Measurements from ENCODE around the gene NUF2.
"Not testable (repeated sequence)": the region's sequence is repeated elsewhere in the genome, so short reads cannot be mapped to it uniquely, and the experiment has no call there.

Gene NUF2

DNA sequence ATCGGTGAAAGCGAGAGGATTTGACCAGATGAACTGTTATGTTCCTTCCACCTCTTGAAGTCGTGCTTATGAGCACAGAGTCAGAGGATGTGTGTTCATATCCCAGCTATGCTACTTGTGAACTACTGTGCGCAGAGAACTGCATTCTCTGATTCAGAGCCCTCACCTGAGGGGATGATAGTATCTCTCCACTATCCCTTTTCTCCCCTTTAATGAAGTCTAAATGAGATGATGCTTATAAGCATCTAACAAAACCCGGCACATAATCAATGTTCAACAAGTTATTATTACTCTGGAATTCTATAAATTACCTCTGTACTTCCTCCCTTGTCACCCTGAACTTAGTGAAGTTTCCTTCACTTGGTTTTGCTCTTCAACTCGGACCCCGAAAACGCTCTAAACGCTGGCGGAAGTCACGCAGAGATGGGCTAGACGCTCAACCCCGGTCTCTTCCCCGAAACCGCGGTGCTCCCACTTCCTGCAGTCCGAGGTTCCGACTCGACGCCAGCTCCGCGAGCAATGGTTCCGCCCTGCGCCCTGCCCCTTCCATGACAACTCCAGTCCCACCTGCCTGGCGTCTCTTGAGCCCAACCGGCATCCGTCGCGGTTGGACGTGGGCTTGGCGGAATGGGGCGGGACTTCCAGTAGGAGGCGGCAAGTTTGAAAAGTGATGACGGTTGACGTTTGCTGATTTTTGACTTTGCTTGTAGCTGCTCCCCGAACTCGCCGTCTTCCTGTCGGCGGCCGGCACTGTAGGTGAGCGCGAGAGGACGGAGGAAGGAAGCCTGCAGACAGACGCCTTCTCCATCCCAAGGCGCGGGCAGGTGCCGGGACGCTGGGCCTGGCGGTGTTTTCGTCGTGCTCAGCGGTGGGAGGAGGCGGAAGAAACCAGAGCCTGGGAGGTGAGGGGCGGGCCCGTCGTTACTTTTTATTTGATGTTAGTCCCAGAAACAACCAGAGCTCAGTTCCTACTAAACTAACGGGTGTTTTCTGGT, at the start of gene NUF2:
Gene NUF2 (plus strand): TSS at position 644 of the 995 bp plus-strand sequence. CDS start 4,098 bp downstream, outside the sequence.
- peak; percentile 92 to 94 for DNase-seq (ENCODE audit: low read depth in 2 of 2)

DNA sequence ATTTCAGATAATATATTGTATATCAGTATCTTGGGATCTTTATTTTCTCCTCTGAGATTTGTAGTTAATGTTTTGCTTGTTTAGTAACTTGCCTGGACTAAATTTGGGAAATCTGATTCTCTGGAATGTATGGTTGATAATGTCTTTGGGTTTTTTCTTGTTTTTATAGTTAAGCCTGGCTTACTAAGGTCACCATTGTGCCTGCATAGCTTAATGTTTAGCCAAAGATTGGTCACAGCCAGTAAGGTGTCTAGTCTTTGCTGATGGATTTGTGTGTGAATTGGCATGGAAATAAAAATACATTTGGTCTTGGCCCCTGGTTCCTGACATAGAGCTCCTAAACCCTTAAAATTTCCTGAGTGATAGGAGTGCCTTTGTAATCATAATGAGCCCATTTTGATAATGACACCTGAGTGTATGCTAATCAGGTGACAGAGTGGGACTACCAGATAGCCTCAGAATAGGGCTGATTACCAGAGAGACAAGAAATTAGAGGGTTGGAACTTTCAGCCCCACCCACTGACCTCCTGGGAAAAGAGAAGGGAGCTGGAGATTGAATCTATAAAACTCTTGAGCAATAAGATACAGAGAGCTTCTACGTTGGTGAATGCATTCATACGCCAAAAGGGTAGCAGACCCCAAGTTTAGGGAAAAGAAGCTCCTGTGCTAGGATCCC, 47.9 kb upstream of the NUF2 start:
- DNase-seq (ENCODE audit: low read depth in 2 of 2), result no peak

DNA sequence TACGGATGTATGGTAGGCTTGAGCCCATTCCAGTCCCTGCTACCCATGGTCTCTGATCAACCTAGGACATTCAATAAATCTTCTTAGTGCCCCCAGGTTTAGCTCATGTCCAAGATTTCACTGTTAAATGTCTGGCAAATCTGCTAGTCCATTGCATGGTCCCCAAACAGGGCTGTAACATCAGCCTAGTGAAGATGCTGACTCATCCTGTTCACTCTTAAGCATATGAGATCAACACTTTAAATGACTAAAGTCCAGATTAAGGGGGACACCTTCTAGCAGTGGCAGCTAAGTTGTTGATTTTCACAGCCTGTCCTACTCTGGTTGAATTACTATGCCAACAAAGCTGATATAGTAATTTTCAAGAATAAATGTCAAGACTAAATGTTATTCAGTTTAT, 46.5 kb upstream of the NUF2 start:
- no peak for DNase-seq (ENCODE audit: low read depth in 2 of 2)

DNA sequence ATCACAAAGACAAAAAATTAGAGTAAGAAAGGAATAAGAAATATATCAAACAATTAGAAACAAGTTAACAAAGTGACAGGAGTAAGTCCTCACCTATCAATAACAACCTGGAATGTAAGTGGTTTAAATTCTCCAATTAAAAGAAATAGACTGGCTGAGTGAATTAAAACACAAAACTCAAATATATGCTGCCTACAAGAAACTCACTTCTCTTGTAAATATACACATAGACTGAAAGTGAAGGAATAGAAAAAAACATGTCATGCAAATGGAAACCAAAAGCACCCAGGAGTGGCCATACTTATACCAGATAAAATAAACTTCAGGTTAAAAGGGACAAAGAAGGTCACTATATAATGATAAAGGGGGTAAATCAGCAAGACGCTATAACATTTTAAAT, 43.2 kb upstream of the NUF2 start:
- no peak for DNase-seq (ENCODE audit: low read depth in 2 of 2)

DNA sequence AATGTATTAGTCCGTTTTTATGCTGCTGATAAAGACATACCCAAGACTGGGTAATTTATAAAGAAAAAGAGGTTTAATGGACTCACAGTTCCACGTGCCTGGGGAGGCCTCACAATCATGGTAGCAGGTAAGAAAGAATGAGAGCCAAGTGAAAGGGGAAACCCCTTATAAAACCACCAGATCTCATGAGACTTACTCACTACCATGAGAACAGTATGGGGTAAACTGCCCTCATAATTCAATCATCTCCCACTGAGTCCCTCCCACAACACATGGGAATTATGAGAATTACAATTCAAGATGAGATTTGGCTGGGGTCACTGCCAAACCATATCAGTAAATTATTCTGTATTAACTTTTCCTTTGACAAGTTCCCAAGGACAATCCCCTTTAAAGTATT, 36.9 kb upstream of the NUF2 start:
- DNase-seq (ENCODE audit: low read depth in 2 of 2), result not testable (repeated sequence)

DNA sequence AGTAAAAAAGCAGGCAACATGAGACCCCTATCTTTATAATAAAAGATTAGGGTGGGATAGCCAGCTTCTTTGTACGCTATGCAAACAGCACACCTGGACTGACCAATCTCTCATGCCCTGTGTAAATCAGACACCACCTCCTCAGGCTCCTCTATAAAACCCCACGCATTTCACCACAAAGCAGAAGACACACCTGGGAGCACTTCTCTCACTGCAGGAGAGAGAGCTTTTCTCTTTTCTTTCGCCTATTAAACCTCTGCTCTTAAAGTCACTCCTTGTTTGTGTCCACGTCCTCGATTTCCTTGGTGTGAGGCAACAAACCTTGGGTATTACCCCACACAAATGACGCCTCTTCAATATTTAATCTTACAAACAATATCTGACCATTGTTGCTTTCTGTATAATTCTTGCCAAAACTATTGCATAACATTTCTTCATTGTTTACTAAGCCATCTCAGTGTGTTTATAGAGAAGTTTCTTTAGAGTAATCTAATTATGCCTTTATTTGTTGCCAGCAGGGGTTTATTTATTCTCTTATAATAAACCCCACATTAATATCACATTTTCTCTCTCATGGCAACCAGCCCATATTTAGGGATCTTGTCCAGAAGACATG, 31.6 kb upstream of the NUF2 start:
- DNase-seq (ENCODE audit: low read depth in 2 of 2), result no peak

DNA sequence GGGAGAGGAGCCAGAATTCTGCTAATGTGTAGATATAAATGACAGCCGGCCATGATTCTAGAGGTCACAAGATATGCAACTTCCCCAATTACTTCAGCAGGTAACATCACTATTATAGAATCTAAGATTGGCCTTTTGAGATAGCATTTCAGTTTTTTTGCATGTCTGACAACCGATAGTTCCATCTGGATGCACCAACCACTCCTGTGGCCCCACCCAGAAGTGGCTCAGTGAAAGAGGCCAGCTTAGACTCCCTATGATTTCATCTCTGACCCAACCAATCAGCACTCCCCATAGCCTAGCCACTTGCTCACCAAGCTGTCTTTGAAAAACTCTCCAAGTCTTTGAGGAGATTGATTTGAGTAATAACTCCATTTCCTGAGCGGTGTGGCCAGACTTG, 30.3 kb upstream of the NUF2 start:
- no peak for DNase-seq (ENCODE audit: low read depth in 2 of 2)

DNA sequence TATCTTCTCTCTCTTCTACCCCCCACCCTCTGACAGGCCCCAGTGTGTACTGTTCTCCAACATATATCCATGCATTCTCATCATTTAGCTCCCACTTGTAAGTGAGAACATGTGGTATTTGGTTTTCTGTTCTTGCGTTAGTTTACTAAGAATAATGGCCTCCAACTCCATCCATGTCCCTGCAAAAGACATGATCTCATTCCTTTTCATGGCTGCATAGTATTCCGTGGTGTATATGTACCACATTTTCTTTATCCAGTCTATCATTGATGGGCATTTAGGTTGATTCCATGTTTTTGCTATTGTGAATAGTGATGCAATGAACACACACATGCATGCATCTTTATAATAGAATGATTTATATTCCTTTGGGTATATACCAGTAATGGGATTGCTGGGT, 29.6 kb upstream of the NUF2 start:
- not testable (repeated sequence) for DNase-seq (ENCODE audit: low read depth in 2 of 2)

DNA sequence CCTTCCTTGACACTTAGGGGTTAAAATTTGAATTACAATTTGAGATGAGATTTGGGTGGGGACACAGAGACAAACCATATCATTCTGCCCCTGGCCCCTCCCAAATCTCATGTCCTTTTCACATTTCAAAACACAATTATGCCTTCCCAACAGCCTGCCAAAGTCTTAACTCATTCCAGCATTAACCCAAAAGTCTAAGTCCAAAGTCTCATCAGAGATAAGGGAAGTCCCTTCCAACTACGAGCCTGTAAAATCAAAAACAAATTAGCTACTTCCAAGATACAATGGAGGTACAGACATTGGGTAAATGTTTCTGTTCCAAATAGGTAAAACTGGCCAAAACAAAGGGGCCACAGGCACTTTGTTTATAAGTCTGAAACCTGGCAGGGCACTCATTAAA, 28.3 kb upstream of the NUF2 start:
- not testable (repeated sequence) for DNase-seq (ENCODE audit: low read depth in 2 of 2)

DNA sequence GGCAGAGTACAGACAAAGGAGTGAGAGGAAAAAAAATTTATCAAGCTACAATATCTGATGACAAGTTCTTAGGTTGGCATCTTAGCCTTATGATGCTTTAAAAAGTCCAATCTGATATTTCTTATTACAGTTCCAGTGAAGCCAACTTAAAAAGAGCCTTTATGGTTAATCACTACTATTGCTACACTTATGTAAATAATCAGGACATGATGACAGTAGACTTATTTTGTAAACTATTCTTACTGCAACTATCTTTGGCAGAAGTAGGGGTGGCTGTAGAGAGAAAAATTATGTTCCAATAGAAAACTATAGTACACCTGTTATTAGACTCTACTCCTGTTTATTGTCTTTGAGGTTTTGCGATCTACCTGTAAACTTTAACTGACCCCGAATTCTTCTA, 25.8 kb upstream of the NUF2 start:
- DNase-seq (ENCODE audit: low read depth in 2 of 2), result no peak

DNA sequence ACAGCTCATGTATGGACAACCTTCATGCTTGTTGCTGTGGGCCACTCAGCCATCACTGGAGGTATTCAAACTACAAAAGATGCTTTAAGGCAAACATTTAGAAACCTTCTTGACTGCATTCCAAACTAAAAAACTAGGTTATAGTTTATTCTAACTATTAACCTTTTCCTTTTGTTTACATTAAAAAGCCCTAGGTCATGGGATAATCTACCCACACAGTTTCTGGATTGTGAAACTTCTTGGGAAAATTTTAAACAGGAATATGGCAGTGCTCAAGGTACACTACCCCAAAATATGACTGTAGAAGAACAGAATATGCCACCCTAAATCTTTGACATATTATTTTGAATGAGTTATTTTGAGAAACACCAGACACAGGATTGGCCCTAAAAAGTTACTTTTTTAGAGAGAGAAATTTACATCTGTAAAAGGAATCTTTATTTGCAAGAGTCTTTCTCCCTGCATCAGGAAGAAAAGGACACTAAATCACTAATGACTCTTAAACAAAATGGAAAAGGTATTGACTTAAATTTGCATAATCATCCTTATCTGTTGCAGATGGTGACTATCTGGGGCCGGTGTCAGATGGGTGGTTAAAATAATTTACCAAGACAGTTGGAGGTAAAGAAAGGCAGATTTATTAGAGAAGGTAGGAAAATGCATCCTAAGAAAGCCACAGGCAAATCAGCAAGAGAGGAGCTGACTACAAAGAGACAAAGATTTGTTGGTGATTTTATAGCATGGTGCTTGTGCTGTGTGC, 25.1 kb upstream of the NUF2 start:
- DNase-seq (ENCODE audit: low read depth in 2 of 2), result no peak

DNA sequence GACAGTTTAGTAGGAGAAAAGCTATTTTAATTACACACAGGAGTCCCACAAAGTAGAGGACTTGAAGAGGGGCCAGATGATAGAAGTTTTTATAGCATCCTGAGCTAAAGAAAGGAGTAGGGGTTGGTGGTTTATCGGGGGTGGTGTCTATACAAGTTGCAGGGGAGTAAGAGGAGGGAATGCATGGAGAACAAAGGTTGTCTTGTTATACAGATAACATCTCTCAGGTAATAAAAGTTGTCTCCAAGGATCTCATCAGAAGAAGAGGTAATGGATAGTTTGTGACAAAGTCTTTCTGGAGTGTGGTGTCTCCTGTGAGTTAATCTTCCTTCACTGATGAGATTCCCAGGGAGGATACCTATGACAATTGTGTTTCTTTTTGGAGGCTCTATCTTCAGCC, 23.4 kb upstream of the NUF2 start:
- no peak for DNase-seq (ENCODE audit: low read depth in 2 of 2)

DNA sequence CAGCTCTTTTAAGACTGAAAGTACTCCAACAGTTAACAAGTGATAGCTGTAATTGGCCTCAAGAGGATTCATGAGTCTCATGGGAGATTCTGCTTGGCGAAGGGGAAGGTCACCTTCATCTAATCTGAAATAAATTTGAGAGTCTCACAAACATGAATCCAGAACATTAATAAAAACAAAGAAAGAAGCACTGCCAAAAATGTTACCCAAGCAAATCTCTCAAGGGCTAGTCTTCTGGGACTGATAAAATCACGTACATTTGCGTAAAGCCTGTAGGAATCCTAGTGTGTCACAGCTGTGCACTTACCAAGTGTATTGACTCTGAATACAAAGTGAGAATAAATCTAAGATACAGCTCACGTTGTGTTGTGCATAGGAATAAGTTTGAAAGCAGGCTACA, 21.2 kb upstream of the NUF2 start:
- DNase-seq (ENCODE audit: low read depth in 2 of 2), result no peak

DNA sequence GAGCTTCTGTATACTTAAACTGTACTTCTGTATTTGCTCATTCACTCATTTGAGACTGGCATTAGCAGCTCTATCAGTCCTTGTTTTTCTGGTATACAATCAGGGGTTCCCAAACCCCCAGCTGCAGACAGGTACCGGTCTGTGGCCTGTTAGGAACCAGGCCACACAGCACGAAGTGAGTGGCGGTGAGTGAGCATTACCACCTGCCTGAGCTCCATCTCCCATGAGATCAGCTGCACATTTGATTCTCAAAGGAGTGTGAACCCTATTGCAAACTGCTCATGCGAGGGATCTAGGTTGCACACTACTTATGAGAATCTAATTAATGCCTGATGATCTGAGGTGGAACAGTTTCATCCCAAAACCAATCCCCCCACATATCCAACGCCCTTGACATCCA, 18.2 kb upstream of the NUF2 start:
- no peak for DNase-seq (ENCODE audit: low read depth in 2 of 2)

DNA sequence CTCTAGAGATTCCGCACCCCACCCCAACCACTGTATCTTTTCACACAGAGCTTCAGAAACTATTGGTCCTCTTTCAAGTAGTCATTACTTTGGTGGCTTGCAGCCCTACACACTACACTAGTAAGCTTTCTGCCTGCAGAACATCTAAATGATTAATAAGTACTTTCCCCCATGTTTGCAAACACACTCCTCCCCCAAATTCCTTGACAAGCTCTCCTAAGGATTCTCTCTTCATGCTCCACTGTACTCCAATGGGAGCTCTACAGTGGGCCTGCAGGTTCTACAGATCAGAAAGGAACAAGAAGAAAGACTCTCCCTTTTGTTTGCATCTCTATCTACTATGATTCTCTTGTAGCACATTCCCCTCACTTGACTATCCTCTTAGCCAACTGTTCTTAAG, 16.3 kb upstream of the NUF2 start:
- DNase-seq (ENCODE audit: low read depth in 2 of 2), result no peak

DNA sequence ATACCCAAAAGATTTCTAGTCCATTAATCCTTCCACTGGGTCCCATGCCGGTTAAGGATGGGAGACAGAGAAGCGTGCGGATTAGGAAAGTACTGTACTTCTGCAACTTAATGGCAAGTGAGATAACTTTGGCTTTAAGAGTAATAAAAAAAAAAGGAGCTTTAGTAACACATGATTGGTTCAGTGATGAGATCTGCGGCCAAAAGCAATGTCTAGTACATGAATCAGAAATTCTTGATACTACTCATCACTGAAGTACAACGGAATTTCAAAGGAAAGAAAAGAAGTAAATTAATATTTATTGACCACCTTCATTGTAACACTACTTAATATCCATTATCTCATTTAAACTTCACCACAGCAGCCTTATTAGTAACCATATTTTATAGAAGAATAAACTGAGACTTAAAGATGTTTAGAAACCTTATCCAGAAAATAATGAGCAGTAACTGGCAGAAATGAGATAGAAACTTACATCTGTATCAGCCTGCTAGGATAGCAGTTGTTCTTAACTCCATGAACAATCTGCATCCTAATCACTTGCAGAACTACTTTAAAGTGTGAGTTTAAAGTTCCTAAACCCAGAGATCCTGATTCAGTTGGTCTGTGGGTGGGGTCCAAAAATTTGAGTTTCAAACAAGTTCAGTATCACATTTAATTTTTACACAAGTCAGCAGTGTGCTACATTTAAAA, 14.1 kb upstream of the NUF2 start:
- no peak for DNase-seq (ENCODE audit: low read depth in 2 of 2)

DNA sequence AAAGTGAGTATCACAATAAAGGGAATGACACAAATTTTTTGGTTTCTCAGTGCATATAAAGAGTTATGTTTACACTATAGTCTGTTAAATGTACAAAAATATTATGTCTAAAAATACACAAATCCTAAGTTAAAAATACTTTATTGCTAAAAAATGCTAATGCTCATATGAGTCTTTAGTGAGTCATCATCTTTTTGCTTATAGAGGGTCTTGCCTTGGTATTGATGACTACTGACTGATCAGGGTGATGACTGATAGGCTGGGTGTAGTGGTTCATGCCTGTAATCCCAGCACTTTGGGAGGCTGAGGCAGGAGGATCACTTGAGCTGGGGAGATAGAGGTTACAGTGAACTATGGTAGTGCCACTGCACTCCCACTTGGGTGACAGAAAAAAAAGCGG, 12.9 kb upstream of the NUF2 start:
- DNase-seq (ENCODE audit: low read depth in 2 of 2), result no peak

DNA sequence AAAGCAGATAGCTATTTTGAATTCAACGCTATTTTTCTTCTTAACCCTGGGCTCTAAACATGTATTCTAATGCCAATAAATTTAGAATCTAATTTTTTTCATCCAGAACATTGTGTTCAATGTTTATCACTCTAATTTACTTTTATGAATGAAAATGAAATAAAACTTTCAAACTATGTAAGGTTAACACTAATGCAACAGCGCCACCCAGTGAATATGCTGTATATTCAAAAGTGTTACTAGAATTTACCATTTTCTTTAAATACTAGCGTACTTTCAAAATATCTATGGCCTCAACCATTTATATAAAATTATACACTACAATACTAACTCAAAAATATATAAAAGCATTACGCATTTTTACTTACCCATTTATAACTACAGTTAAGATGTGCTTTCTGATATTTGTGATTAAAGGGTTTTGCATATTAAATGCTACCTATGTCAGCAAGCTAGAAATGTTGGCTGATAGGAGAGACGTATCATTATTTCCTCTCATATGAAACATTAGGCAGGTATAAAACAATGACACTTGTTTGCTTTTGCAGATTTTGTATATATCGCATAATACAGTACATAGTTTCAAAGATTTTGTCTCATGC, 5.9 kb upstream of the NUF2 start:
- no peak for DNase-seq (ENCODE audit: low read depth in 2 of 2)

DNA sequence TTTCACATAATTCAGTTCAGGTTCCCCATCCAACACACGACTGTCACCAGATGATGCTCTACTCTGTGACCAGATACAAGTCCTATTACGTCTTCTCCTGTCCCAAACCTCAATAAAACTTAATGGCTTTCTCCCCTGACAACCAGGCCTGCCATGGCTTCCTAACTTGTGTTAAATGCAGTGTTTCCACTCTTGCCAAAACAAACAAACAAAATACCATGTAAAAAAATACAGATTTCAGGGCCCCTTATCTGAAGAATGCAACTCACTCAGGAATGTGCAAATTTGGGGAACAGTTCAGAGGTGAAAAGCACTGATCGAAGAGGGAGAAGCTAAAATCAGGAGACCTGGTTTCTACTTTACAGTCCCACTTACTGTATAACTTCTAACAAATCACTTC, 863 bp upstream of the NUF2 start:
- no peak for DNase-seq (ENCODE audit: low read depth in 2 of 2)

DNA sequence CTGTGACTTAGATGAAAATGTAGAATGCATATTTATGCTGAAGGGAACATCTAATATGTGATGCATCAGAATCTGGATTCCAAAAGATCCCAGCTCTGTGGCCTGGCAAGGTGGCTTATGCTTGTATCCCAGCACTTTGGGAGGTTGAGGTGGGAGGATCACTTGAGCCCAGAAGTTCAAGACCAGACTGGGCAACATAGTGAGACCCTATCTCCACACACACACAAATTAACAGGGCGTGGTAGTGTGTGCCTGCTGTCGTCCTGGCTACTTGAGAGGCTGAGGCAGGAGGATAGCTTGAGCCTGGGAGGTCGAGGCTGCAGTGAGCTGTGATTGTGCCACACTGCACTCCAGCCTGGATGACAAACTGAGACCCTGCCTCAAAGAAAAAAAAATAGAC, 1.6 kb downstream of the NUF2 start:
- DNase-seq (ENCODE audit: low read depth in 2 of 2), result not testable (repeated sequence)

DNA sequence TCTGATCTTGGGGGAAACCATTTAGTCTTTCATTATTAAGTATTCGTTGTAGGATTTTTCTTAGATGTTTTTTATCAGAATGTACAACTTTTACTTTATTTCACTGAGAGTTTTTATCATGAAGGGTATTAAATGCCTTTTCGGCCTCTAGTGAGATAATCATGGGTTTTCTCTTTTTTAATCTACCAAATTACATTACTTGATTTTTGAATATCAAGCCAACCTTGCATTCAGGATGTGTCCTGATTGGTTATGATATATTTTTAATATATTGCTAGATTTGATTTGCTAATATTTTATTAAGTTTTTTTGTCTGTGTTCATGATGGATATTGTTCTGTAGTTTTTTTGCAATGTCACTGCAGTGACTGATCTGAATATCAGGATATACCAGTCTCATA, 9.4 kb downstream of the NUF2 start:
- DNase-seq (ENCODE audit: low read depth in 2 of 2), result no peak
